ENCODE results near the gene MIX23.

DNA sequence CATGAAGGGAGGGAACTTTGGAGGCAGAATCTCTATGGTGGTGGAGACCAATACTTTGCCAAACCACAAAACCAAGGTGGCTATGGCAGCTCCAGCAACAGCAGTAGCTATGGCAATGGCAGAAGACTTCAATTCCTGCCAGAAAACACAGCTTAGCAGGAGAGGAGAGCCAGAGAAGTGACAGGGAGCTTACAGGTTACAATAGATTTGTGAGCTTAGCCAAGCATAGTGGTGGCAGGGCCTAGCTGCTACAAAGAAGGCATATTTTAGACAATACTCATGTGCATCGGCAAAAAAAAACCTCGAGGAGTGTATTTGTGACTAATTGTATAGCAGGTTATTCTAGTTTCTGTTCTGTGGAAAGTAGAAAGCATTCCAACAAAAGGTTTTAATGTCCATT, 64.4 kb downstream of the MIX23 start:
- TF ChIP-seq MAZ (IDR thresholded peaks at IDR 0.05; ENCODE audit: borderline replicate concordance, low read depth, low read length) (no peak), POLR2A (IDR thresholded peaks at IDR 0.05; ENCODE audit: low read depth, low read length) (no peak)
- TF ChIP-seq, protein P1, sequence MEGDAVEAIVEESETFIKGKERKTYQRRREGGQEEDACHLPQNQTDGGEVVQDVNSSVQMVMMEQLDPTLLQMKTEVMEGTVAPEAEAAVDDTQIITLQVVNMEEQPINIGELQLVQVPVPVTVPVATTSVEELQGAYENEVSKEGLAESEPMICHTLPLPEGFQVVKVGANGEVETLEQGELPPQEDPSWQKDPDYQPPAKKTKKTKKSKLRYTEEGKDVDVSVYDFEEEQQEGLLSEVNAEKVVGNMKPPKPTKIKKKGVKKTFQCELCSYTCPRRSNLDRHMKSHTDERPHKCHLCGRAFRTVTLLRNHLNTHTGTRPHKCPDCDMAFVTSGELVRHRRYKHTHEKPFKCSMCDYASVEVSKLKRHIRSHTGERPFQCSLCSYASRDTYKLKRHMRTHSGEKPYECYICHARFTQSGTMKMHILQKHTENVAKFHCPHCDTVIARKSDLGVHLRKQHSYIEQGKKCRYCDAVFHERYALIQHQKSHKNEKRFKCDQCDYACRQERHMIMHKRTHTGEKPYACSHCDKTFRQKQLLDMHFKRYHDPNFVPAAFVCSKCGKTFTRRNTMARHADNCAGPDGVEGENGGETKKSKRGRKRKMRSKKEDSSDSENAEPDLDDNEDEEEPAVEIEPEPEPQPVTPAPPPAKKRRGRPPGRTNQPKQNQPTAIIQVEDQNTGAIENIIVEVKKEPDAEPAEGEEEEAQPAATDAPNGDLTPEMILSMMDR (conservative IDR thresholded peaks at IDR 0.05; ENCODE audit: low read depth, low read length), result no peak
